Astrocyte (in vitro differentiated cells and primary cell): ENCODE results near the gene ISLR.

ENCODE experiments used
- CTCF ChIP-seq: IDR thresholded peaks from 2 replicates; pipeline ENCODE4 v1.5.1; 2011; ENCODE audit warnings: low read depth, mild to moderate bottlenecking, inconsistent platforms, low read length, moderate library complexity; ENCODE audit not compliant: insufficient read depth
- EZH2 ChIP-seq: IDR thresholded peaks from 2 replicates; pipeline ENCODE4 v1.6.1; 2012; ENCODE audit warnings: mild to moderate bottlenecking, low read length, inconsistent platforms; ENCODE audit not compliant: insufficient read depth

- peak; percentile 1 for TF ChIP-seq CTCF
- TF ChIP-seq EZH2, result no peak
These were observed 39.7 kb upstream of the ISLR start for GRCh38 chr15:74133694-74134386.
